Glutamatergic neuron (in vitro differentiated cells): ENCODE data around the gene CYP2S1. TPM values are rescaled to one million over a fixed set of nuclear protein-coding genes. Genes with fewer than 3 reads are reported as not detected.

Experiments
- DNase-seq: peaks from one replicate; pipeline ENCODE4 v3.0.0; 2022
- H3K27ac Mint-ChIP-seq: one replicate; pipeline ENCODE4 v1.8.0; 2020; ENCODE audit warnings: mild to moderate bottlenecking, mixed read lengths, inconsistent platforms; ENCODE audit not compliant: unreplicated experiment
- H3K27me3 Mint-ChIP-seq: one replicate; pipeline ENCODE4 v1.8.0; 2020; ENCODE audit warnings: mild to moderate bottlenecking, moderate library complexity, mixed read lengths, inconsistent platforms; ENCODE audit not compliant: unreplicated experiment
- H3K36me3 Mint-ChIP-seq: one replicate; pipeline ENCODE4 v1.8.0; 2020; ENCODE audit warnings: mild to moderate bottlenecking, mixed read lengths, inconsistent platforms; ENCODE audit not compliant: unreplicated experiment
- H3K4me1 Mint-ChIP-seq: one replicate; pipeline ENCODE4 v1.8.0; 2020; ENCODE audit warnings: mild to moderate bottlenecking, low read depth, mixed read lengths, inconsistent platforms; ENCODE audit not compliant: unreplicated experiment
- H3K4me3 Mint-ChIP-seq: one replicate; pipeline ENCODE4 v1.8.0; 2020; ENCODE audit warnings: mild to moderate bottlenecking, mixed read lengths, inconsistent platforms; ENCODE audit not compliant: unreplicated experiment
- H3K9me3 Mint-ChIP-seq: one replicate; pipeline ENCODE4 v1.8.0; 2020; ENCODE audit warnings: mild to moderate bottlenecking, moderate library complexity, mixed read lengths, inconsistent platforms; ENCODE audit not compliant: unreplicated experiment
- CTCF ChIP-seq: fragments of 200-600 bp; sonication (generic); IDR thresholded peaks from one replicate; pipeline ENCODE4 v1.5.0; 2021; ENCODE audit not compliant: partially characterized antibody, unreplicated experiment
- total RNA-seq: library from RNA; stranded (reverse); fragmentation: NEBNext Ultra II Directional; extraction: Animal tissue kit (Norgen Biotek cat#: 25700); gene quantifications from one replicate; pipeline ENCODE4 v1.2.1, GENCODE V29; 2021; ENCODE audit not compliant: unreplicated experiment

CYP2S1 gene
- total RNA-seq, 1 donor from 2014 or later: 6.0 TPM

- Mint-ChIP-seq H3K27ac (no peak overlapping the region), H3K4me1 (no peaks in the 10 kb centered on the region), H3K27me3 (no peaks in the 10 kb centered on the region), H3K9me3 (no peaks in the 10 kb centered on the region), H3K4me3 (no peak overlapping the region), H3K36me3 (no peaks in the 10 kb centered on the region)
- DNase-seq: no peak
- TF ChIP-seq CTCF: no peak
These were observed 36.8 kb upstream of the CYP2S1 start for GRCh38 chr19:41156207-41156606.

- DNase-seq: no peak
- H3K36me3 Mint-ChIP-seq: no peaks in the 10 kb centered on the region
- no peak overlapping the region for H3K4me3 Mint-ChIP-seq
- TF ChIP-seq CTCF: no peak
- no peak overlapping the region for H3K27ac Mint-ChIP-seq
- no peaks in the 10 kb centered on the region for H3K27me3 Mint-ChIP-seq
- H3K4me1 Mint-ChIP-seq: no peaks in the 10 kb centered on the region
- H3K9me3 Mint-ChIP-seq: no peaks in the 10 kb centered on the region
These were observed 33.1 kb upstream of the CYP2S1 start for GRCh38 chr19:41159881-41160280.

- Mint-ChIP-seq H3K4me1 (no peaks in the 10 kb centered on the region), H3K27me3 (no peaks in the 10 kb centered on the region), H3K9me3 (no peaks in the 10 kb centered on the region), H3K4me3 (no peak overlapping the region), H3K27ac (no peak overlapping the region), H3K36me3 (no peaks in the 10 kb centered on the region)
- no peak for TF ChIP-seq CTCF
- DNase-seq: no peak
These were observed 31.1 kb upstream of the CYP2S1 start for GRCh38 chr19:41161903-41162302.

GRCh38 chr19:41166944-41167804, 25.8 kb upstream of the CYP2S1 start:
- no peak for DNase-seq
- Mint-ChIP-seq H3K9me3 (no peaks in the 10 kb centered on the region), H3K27me3 (no peaks in the 10 kb centered on the region), H3K36me3 (no peaks in the 10 kb centered on the region), H3K27ac (no peak overlapping the region), H3K4me1 (no peaks in the 10 kb centered on the region), H3K4me3 (no peak overlapping the region)
- no peak for TF ChIP-seq CTCF
